Vein endothelial cell (primary cell): ENCODE results near the gene DYNC1LI2. TPM values are rescaled to one million over a fixed set of nuclear protein-coding genes. Genes with fewer than 3 reads are reported as not detected.

Experiments
- total RNA-seq: library from RNA; depleted of rRNA; stranded (reverse); fragments of >200 nt; gene quantifications from 2 replicates; pipeline ENCODE4 v1.2.3, GENCODE V29; 2012

The DYNC1LI2 gene
- total RNA-seq, result 151 and 204 TPM in 2 replicates

GRCh38 chr16:66751303-66751991, at the start of gene DYNC1LI2:
DYNC1LI2 (minus strand) TSS chr16:66751609; CDS start chr16:66751591, 18 bp downstream.

GRCh38 chr16:66696669-66697630, 54.5 kb downstream of the DYNC1LI2 start, which contains the start of gene CMTM4:
CMTM4 (minus strand) TSS chr16:66696743; CDS start chr16:66696525, 218 bp downstream.

Other genes starting within 250 kb of the DYNC1LI2 start
- 34.6 and 39.5 TPM in 2 replicates for gene TK2, start 201.5 kb downstream of the DYNC1LI2 start, total RNA-seq
- gene CKLF, start 199.0 kb downstream of the DYNC1LI2 start, total RNA-seq, result 60.1 and 61.9 TPM in 2 replicates
- gene CMTM1, start 185.2 kb downstream of the DYNC1LI2 start, total RNA-seq, result 2.3 and 3.1 TPM in 2 replicates
- gene CMTM2, start 172.1 kb downstream of the DYNC1LI2 start, total RNA-seq, result not detected in 2 replicates
- gene CMTM3, start 146.9 kb downstream of the DYNC1LI2 start, total RNA-seq, result 63.1 and 64.3 TPM in 2 replicates
- gene CMTM4, start 54.9 kb downstream of the DYNC1LI2 start, total RNA-seq, result 13.0 and 16.0 TPM in 2 replicates
- 0.10 TPM in 1 of 2 replicates, not detected in the other for gene TERB1, start 50.0 kb upstream of the DYNC1LI2 start, total RNA-seq
- gene NAE1, start 79.4 kb upstream of the DYNC1LI2 start, total RNA-seq, result 51.9 and 66.2 TPM in 2 replicates
- gene CA7, start 92.8 kb upstream of the DYNC1LI2 start, total RNA-seq, result not detected in 2 replicates
- 8.2 and 12.2 TPM in 2 replicates for gene PDP2, start 128.9 kb upstream of the DYNC1LI2 start, total RNA-seq
- not detected in 2 replicates for gene CDH16, start 167.3 kb upstream of the DYNC1LI2 start, total RNA-seq
- gene RRAD, start 173.9 kb upstream of the DYNC1LI2 start, total RNA-seq, result under 0.01 and 0.19 TPM in 2 replicates
- gene CIAO2B, start 182.8 kb upstream of the DYNC1LI2 start, total RNA-seq, result 109 and 131 TPM in 2 replicates
- 28.5 and 30.4 TPM in 2 replicates for gene CES2, start 183.9 kb upstream of the DYNC1LI2 start, total RNA-seq
- gene CES3, start 209.7 kb upstream of the DYNC1LI2 start, total RNA-seq, result not detected in 2 replicates
- gene CES4A, start 237.0 kb upstream of the DYNC1LI2 start, total RNA-seq, result 1.9 and 2.0 TPM in 2 replicates